HG02884 (cell line): Measurements from ENCODE around the gene KANK3.
"Not testable (repeated sequence)": the region's sequence is repeated elsewhere in the genome, so short reads cannot be mapped to it uniquely, and the experiment has no call there.

Experiments
- ATAC-seq: cut with Tn5 transposase; IDR thresholded peaks from one replicate; pipeline ENCODE4 v1.9.1; 2021; ENCODE audit warnings: mild to moderate bottlenecking, moderate library complexity; ENCODE audit not compliant: unreplicated experiment

The KANK3 gene

DNA sequence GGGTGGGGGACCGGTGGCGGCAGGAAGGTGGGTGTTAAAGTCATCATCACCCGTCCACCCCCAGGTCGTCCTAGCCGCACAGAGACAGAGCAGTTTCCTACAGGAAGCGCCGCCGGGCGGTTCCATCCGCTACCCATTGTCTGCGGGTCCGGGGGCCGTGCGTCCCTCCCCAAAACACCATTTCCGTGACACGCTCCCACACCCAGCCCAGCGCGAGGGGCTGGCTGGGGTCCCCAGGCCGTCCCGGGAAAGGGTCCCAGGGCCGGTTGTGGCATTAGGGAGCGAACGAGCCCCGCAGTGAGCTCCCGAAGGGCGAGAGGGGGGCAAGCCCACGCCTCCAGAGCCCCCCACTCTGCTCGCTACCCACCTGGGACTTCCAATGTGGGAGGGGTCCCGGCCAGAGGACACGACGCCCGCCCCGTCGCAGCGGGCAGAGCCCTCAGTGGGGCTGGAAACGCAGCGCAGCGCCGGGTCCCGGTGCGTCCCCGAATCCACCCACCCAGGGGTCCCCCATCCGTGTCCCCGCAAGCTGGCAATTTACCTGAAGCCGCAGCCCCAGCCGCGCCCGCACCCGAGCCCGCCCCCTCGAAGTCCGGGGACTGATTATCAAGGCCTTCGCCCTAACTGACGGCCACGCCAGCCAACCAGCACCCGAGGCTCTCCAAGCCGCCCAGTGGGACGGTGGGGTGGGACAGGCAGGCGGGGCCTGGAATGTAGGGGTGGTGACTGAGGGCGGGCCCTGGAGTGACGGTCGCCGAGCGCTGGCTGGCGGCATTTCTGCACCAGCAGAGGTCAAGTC lies at the start of gene KANK3:
Gene KANK3 (minus strand): TSS at position 579 of the 799 bp plus-strand sequence. CDS start 5,434 bp downstream, outside the sequence.
- no peak for ATAC-seq

DNA sequence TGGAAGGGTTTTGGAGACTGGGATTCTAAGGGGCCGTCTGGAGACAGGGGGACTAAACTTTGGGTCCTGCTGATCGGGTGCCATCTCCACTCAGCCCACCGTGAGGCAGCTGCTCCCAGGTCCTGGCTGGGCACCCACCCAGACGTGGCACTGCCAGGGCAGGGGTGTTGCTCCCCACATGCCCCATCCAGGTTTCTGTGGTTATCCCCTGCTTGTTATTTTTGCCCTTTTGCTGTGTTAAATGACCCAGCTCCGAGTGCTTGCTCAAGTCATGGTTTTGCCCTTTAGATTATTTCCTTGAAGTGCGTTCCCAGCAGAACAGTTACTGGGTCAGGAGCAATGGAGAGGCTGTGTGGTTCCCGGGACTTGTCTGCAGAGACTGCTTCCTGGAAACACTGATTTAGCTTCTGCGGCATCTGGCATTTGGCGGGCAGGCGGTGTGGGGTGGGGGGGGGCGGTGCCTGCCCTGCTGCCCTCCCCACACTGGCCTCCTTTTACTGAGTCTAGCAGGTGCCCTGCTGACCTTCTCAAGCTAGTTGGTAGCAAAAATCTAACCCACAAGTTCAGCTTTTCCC lies 49.0 kb upstream of the KANK3 start:
- no peak for ATAC-seq

DNA sequence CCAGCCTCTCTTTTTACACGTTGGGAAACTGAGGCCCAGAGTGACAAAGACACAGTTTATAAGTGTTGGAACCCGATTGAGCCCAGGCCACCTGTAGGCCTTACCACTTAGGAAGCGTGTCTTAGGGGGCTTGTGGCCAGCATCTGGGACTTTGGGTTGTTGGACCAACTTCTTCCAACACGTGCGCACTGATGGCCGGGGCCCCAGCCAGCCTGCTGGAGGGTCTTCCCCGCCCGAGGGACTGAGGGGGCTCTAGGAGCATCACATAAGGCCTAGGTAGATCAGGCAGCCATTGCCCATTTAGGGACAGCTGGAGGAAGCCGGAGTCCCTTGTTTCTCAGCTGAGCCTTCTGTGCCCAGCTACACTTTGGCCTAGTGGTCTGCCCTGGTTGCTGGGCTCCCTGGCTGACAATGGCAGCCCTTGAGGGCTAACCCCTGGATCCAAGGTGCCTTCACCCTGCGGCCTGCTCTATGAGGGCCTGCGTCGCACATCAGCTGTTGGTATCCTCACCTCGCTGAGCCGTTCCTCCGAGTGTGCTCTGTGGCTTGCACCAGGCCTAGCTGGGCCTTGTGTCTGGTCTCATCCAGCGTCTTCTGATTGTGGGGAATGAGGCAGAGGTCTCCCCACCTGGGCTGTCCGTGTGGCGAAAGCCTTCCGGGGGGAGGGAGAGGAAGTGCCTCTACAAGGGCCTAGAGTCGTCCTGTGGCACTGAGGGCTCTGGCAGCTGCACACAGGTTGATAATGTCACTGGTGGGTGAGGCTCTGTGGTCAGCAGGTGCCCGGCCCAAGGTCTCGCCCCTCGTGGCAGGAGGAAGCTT lies 48.3 kb upstream of the KANK3 start:
- ATAC-seq = no peak

DNA sequence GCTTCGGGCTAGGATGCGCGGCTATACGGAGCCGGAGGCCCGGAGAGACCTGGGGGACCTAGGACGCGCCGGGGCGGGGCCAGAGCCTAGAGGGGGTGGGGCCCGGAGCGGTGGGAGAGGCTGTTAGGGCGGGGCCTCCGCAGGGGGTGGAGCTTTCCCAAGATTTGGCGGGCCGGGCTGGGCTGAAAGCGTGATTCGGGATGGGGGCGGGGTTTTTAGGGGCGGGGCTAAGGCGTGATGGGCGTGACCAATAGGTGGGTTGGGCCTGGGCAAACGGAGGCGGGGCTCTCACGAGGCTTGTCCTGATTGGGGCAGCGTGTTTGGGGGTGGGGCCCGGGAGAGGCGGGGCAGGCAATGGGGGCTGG lies 47.5 kb upstream of the KANK3 start:
- ATAC-seq = no peak

DNA sequence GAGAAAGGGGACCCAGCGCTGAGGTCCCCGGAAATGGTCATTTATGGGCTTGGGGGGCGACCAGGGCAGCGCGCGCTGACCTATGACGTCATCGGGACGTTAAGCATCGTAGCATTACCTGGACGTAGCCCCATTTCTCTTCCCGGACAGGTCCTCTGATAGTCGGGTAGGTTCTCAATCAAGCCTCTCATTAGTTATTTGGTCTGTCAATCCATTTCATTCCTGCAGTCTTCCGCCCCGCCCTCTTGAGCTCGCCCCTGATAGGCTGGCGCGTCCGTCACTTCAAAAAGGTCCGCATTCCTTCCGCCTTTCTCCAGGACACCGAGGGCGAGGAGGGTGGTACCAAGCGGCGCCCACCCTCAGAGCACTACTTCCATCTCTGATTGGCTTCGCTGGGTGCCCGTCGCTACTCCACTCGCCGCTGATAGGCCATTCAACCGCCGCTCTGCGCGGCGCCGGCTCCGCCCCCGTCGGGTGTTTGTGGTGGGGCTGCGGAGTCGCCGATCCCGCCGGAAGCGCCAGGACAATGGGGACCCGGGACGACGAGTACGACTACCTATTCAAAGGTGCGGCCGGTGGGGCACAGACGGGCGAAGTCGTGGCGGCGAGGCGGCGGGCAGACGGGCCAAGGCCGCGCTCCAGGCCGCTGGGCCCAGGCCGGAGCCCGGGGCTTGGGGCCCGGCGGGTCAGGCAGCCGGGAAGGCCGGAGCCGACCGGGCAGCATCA lies 47.0 kb upstream of the KANK3 start, which contains the start of gene RAB11B:
Gene RAB11B (plus strand): TSS at position 470 of the 726 bp plus-strand sequence. CDS start 57 bp downstream, at position 527.
- ATAC-seq = peak; percentile 92

DNA sequence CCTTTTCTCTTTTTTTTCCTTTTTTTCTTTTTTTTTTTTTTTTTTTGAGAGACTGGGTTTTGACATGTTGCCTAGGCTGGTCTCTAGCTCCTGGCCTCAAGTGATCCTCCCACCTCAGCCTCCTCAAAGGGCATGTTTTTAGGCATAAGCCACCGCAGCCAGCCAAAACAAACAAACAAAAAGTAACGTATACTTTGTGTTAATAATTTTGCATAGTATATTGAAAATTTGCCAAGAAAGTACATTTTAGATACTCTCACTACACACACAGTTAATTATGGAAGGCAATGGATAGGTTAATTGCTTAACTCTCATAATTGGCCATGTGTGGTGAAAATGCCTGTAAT lies 45.5 kb upstream of the KANK3 start:
- ATAC-seq = no peak

DNA sequence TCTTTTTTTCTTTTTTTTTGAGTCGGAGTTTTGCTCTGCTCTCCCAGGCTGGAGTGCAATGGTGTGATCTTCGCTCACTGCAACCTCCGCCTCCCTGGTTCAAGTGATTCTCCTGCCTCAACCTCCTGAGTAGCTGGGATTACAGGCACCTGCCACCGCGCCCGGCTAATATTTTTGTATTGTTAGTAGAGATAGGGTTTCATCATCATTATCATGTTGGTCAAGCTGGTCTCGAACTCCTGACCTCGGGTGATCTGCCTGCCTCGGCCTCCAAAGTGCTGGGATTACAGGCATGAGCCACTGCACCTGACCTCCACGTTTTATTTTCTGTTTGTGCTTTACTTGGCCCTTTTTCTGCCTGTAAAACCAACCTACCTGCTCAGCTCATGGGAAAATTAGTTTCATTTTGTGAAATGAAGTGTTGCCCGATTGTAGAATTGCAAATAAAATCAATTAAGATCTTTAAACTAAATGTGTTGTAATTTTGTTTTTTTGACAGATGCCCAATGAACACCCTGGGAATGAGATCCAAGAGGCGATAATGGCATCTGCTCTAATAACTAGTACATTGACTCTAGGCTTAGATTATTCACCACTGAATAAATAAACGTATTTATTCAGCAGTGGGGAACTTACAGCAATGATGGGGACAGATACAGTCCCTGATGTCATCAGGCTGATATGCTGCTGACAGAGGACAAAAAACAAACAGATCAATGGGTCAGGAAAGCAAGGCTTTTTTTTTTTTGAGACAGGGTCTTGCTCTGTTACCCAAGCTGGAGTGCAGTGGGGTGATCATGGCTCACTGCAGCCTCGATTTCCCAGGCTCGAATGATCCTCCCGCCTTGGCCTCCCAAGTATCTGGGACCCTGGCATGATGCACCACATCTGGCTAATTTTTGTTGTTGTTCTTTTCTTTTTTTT lies 44.9 kb upstream of the KANK3 start:
- ATAC-seq = no peak

DNA sequence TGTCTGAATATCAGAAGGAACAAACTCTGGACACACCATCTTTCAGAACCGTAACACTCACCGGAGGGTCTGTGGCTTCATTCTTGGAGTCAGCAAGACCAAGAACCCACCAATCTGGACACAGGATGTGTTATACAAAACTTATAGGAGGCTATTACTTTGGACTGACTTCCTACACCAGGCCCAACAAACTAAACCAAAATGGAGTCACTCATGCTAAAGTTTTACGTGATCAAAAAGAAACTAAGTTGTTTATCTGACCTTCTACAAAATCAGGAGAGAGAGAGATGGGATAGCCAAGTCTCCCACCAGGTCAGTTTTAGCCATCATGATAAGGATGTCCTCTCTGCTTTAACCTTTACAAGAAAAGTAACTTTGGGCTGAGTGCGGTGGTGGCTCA lies 43.9 kb upstream of the KANK3 start:
- ATAC-seq = no peak

DNA sequence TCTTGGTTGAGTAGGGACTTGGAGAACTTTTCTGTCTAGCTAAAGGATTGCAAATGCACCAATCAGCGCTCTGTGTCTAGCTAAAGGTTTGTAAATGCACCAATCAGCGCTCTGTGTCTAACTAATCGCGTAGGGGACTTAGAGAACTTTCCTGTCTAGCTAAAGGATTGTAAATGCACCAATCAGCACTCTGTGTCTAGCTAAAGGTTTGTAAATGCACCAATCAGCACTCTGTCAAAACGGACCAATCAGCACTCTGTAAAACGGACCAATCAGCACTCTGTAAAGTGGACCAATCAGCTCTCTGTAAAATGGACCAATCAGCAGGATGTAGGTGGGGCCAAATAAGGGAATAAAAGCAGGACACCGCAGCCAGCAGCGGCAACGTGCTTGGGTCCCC lies 43.4 kb upstream of the KANK3 start:
- not testable (repeated sequence) for ATAC-seq

DNA sequence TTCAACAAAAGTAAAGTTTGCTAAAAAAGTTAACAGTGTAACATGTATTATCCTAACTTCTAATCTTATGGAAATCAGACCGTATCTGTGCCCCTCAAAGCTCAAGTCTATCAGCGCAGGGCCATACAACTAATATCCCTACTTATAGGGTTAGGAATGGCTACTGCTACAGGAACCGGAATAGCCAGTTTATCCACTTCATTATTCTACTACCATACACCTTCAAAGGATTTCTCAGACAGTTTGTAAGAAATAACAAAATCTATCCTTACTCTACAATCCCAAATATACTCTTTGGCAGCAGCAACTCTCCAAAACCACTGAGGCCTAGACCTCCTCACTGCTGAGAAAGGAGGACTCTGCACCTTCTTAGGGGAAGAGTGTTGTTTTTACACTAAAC lies 42.5 kb upstream of the KANK3 start:
- ATAC-seq = not testable (repeated sequence)

DNA sequence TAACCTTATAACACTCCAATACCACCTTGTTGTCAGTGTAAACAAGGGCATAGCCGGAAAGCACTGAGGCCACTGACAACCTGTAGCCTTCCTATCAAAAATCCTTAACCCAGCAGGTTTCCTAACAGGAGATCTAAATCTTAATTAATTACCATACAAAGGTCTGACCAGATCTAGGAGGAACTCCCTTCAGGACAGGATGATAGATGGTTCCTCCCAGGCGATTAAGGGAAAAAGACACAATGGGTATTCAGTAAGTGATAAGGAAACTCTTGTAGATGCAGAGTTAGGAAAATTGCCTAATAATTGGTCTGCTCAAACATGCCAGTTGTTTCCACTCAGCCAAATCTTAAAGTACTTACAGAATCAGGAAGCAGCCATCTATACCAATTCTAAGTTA lies 42.0 kb upstream of the KANK3 start:
- ATAC-seq = not testable (repeated sequence)

DNA sequence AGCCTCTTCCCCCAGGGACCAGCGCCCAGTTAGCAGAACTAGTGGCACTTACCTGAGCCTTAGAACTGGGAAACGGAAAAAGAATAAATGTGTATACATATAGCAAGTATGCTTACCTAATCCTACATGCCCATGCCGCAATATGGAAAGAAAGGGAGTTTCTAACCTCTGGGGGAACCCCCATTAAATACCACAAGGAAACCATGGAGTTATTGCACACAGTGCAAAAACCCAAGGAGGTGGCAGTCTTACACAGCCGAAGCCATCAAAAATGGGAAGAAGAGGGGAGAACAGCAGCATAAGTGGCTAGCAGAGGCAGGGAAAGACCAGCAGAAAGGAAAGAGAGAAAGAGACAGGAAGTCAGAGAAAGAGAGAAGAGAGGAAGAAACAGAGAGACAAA lies 41.5 kb upstream of the KANK3 start:
- not testable (repeated sequence) for ATAC-seq

DNA sequence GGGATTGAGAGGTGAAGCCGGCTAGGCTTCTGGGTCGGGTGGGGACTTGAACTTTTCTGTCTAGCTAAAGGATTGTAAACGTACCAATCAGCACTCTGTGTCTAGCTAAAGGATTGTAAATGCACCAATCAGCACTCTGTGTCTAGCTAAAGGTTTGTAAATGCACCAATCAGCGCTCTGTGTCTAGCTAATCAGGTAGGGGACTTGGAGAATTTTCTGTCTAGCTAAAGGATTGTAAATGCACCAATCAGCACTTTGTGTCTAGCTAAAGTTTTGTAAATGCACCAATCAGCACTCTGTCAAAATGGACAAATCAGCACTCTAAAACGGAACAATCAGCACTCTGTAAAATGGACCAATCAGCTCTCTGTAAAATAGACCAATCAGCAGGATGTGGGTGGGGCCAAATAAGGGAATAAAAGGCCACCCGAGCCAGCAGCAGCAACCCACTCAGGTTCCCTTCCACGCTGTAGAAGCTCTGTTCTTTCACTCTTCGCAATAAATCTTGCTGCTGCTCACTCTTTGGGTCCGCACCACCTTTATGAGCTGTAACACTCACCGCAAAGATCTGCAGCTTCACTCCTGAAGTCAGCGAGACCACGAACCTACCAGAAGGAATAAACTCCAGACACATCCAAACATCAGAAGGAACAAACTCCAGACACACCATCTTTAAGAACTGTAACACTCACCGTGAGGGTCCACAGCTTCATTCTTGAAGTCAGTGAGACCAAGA lies 36.3 kb upstream of the KANK3 start:
- not testable (repeated sequence) for ATAC-seq

DNA sequence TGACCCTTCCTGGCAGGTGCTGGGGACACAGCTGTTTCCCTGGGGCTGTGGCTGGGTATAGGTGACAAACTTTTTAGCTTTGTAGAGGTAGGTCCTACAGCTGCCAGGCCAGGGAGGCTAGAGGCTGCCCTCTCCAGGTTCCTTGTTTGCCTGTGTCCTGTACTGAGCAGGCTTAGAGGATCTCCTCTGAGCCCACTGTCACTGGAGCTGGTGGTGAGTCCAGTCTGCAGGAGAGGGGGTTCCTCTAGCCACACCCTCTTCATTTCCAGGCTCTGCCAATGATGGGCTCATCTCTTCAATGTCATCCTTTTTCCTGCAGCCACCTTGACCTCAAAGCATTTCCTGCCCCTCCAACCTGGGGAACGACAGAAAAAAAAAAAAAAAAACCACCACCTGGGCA lies 34.5 kb upstream of the KANK3 start:
- ATAC-seq = no peak

DNA sequence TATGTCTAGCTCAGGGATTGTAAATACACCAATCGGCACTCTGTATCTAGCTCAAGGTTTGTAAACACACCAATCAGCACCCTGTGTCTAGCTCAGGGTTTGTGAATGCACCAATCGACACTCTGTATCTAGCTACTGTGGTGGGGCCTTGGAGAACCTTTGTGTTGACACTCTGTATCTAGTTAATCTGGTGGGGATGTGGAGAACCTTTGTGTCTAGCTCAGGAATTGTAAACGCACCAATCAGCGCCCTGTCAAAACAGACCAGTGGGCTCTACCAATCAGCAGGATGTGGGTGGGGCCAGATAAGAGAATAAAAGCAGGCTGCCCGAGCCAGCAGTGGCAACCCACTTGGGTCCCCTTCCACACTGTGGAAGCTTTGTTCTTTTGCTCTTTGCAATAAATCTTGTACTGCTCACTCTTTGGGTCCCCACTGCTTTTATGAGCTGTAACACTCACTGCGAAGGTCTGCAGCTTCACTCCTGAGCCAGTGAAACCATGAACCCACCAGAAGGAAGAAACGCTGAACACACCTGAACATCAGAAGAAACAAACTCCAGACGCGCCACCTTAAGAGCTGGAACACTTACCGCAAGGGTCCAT lies 33.4 kb upstream of the KANK3 start:
- ATAC-seq = not testable (repeated sequence)

DNA sequence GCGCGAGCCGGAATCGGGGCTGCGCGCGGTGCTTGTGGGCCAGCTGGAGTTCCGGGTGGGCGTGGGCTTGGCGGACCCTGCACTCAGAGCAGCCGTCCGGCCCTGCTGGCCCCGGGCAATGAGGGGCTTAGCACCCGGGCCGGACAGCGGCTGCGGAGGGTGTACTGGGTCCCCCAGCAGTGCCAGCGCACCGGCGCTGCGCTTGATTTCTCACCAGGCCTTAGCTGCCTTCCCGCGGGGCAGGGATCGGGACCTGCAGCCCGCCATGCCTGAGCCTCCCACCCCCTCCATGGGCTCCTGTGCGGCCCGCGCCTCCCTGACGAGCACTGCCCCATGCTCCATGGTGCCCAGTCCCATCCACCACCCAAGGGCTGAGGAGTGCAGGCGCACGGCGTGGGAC lies 32.7 kb upstream of the KANK3 start:
- not testable (repeated sequence) for ATAC-seq

DNA sequence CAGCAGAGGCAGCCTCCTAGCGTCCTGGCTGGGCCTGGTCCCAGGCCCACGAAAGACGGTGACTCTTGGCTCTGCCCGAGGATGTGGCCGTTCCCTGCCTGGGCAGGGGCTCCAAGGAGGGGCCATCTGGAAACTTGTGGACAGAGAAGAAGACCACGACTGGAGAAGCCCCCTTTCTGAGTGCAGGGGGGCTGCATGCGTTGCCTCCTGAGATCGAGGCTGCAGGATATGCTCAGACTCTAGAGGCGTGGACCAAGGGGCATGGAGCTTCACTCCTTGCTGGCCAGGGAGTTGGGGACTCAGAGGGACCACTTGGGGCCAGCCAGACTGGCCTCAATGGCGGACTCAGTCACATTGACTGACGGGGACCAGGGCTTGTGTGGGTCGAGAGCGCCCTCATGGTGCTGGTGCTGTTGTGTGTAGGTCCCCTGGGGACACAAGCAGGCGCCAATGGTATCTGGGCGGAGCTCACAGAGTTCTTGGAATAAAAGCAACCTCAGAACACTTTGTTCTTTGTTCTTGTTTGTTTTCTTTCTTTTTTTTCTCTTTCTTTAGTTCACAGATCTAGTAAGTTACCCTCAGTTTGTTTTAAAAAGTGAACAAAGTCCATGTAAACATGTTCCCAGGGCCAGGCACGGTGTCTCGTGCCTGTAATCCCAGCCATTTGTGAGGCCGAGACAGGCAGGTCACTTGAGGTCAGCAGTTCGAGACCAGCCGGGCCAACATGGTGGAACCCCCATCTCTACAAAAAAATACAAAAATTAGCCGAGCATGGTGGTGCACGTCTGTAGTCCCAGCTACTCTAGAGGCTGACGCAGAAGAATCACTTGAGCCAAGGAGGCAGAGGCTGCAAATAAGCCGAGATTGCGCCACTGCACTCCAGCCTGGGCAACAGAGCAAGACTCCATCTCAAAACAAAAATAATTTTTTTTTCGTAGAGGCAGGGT lies 31.1 kb upstream of the KANK3 start:
- ATAC-seq = no peak
